Measurements from ENCODE around the gene RIT2.

RIT2 gene

DNA sequence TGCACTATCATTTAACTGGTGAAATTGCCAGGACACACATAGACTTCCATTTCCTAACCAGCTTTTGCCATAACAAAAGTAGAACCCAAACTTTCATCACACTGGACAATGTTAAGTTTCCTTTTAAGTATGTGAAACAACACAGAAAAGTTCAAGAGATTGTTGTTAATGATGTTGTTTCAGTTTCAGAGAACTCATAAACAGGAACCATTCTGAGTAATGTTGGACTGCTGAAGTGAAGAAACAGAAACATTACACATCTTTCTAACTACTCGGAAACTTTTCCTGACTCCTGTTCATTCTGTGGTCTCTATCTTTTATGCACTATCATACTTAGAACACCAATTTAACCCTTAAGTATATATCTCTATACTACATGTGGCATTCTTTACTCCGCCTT lies 179.2 kb downstream of the RIT2 start:
- H3K9me3 ChIP-seq (replicated peaks in 1 of 11): peaks cover 0 to 29% (median 16%) of the 10 kb centered on the region in 11 experiments; a peak in 18 of 22 replicates
- peaks cover 0 to 5% (median 0%) of the 10 kb centered on the region in 11 experiments; a peak in 1 of 22 replicates for H3K36me3 ChIP-seq
- no peaks in the 10 kb centered on the region for H3K27me3 ChIP-seq
- no peak for TF ChIP-seq Cebpa-rat (IDR thresholded peaks at IDR 0.05)
- no peaks in the 10 kb centered on the region for H4K20me1 ChIP-seq
- H3K27ac ChIP-seq: peak overlapping the region; percentile 9 to 71 (median 62); a peak in 21 of 22 replicates
- H3K9ac ChIP-seq: 0 out of 22 replicates have a peak overlapping the region, but pooled peaks of 1 of the 11 experiments have one; percentile 9
- peaks cover 23 to 54% (median 39%) of the 10 kb centered on the region in 10 experiments for H3K4me1 ChIP-seq
- H3K4me3 ChIP-seq: no peak overlapping the region; a peak in 1 of 20 replicates
- H3K4me2 ChIP-seq: peak overlapping the region; percentile 45 to 78 (median 59); a peak in 21 of 22 replicates

DNA sequence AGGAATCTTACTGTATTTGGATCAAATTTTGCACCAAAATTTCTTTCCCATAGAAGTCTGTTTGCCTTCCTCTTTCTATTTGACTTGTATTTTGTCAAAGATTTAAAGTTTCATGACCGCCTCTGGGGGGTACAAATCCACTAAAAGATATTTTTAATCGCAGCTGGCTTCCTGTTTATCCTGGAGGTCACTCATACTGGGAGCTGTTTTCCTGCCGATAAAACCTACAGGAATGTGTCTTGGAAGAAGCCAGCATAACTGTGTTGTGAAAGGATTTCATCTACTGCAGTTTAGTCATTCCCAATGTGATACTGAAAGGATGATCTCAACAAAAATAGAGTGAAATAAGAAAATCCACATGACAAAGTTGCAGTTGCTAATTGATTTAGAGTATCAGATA lies 184.0 kb downstream of the RIT2 start:
- TF ChIP-seq Cebpa-rat (IDR thresholded peaks at IDR 0.05): no peak
- H4K20me1 ChIP-seq: no peaks in the 10 kb centered on the region
- no peaks in the 10 kb centered on the region for H3K27me3 ChIP-seq
- peak overlapping the region in 1 of 11 experiments; percentile 27; a peak in 1 of 22 replicates for H3K9ac ChIP-seq
- H3K4me3 ChIP-seq: peak overlapping the region in 2 of 10 experiments; percentile 3 to 22; a peak in 2 of 20 replicates
- peaks cover 9 to 40% (median 24%) of the 10 kb centered on the region in 10 experiments for H3K4me1 ChIP-seq
- peak overlapping the region in 3 of 11 experiments; percentile 10 to 37 (median 12); a peak in 4 of 22 replicates for H3K27ac ChIP-seq
- H3K4me2 ChIP-seq: peak overlapping the region; percentile 31 to 75 (median 39); a peak in 21 of 22 replicates
- H3K9me3 ChIP-seq (replicated peaks in 1 of 11): peaks cover 0 to 25% (median 16%) of the 10 kb centered on the region in 11 experiments; a peak in 18 of 22 replicates
- peaks cover 0 to 5% (median 0%) of the 10 kb centered on the region in 11 experiments; a peak in 1 of 22 replicates for H3K36me3 ChIP-seq

DNA sequence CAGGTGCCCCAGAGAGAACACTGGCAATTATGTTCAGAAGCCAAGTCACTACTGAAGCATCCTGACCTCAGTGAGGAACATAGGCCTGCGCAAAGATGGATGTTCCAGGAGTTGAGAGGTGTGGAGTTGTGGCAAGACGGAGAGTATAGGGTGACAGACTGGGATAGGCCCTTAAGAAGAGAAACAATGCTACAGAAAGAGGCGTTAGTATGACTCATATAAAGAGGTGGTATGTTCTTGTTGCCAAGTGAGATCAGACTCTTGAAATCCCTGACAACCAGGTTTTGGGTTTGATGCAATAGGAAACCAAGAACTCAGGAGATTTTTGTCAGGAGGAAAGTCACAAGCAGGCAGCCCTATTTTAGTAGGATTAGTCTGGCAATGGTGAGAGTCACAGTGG lies 185.6 kb downstream of the RIT2 start:
- no peak overlapping the region for H3K27ac ChIP-seq
- H3K9me3 ChIP-seq (replicated peaks in 1 of 11): peaks cover 0 to 10% (median 3%) of the 10 kb centered on the region in 11 experiments; a peak in 11 of 22 replicates
- no peaks in the 10 kb centered on the region for H4K20me1 ChIP-seq
- H3K4me1 ChIP-seq: peaks cover 0 to 28% (median 13%) of the 10 kb centered on the region in 10 experiments; a peak in 17 of 20 replicates
- no peak for TF ChIP-seq Cebpa-rat (IDR thresholded peaks at IDR 0.05)
- H3K36me3 ChIP-seq: no peaks in the 10 kb centered on the region
- no peaks in the 10 kb centered on the region for H3K27me3 ChIP-seq
- H3K4me3 ChIP-seq: no peak overlapping the region
- H3K9ac ChIP-seq: no peak overlapping the region
- H3K4me2 ChIP-seq: no peak overlapping the region

- TF ChIP-seq Cebpa-rat (IDR thresholded peaks at IDR 0.05): no peak
- peaks cover 0 to 7% (median 0%) of the 10 kb centered on the region in 11 experiments; a peak in 2 of 22 replicates for H3K9me3 ChIP-seq (replicated peaks in 1 of 11)
- H3K36me3 ChIP-seq: no peaks in the 10 kb centered on the region
- H3K4me1 ChIP-seq: peaks cover 0 to 28% (median 13%) of the 10 kb centered on the region in 10 experiments; a peak in 17 of 20 replicates
- H3K4me2 ChIP-seq: no peak overlapping the region
- H3K9ac ChIP-seq: no peak overlapping the region
- no peak overlapping the region for H3K27ac ChIP-seq
- no peak overlapping the region for H3K4me3 ChIP-seq
- H4K20me1 ChIP-seq: no peaks in the 10 kb centered on the region
- no peaks in the 10 kb centered on the region for H3K27me3 ChIP-seq
Observed at GRCh38 chr18:42929181-42929580, 186.3 kb downstream of the RIT2 start.

- H3K27ac ChIP-seq: no peak overlapping the region
- peaks cover 0 to under 1% (median 0%) of the 10 kb centered on the region in 10 experiments; a peak in 1 of 20 replicates for H3K4me1 ChIP-seq
- no peak overlapping the region for H3K4me3 ChIP-seq
- no peaks in the 10 kb centered on the region for H4K20me1 ChIP-seq
- no peaks in the 10 kb centered on the region for H3K27me3 ChIP-seq
- no peaks in the 10 kb centered on the region for H3K9me3 ChIP-seq (replicated peaks in 1 of 11)
- no peaks in the 10 kb centered on the region for H3K36me3 ChIP-seq
- peak in 2 of 11 experiments; percentile 58 to 66; a peak in 2 of 22 replicates for TF ChIP-seq Cebpa-rat (IDR thresholded peaks at IDR 0.05)
- no peak overlapping the region for H3K9ac ChIP-seq
- no peak overlapping the region for H3K4me2 ChIP-seq
Observed at GRCh38 chr18:42925036-42925435, 190.4 kb downstream of the RIT2 start.

- Histone ChIP-seq H3K27me3 (no peaks in the 10 kb centered on the region), H3K27ac (no peak overlapping the region), H4K20me1 (no peaks in the 10 kb centered on the region), H3K9me3 (replicated peaks in 1 of 11) (no peaks in the 10 kb centered on the region), H3K4me2 (no peak overlapping the region), H3K9ac (no peak overlapping the region), H3K36me3 (no peaks in the 10 kb centered on the region), H3K4me3 (no peak overlapping the region), H3K4me1 (no peaks in the 10 kb centered on the region)
- TF ChIP-seq Cebpa-rat (IDR thresholded peaks at IDR 0.05): no peak
Observed at GRCh38 chr18:42922363-42922762, 193.1 kb downstream of the RIT2 start.

DNA sequence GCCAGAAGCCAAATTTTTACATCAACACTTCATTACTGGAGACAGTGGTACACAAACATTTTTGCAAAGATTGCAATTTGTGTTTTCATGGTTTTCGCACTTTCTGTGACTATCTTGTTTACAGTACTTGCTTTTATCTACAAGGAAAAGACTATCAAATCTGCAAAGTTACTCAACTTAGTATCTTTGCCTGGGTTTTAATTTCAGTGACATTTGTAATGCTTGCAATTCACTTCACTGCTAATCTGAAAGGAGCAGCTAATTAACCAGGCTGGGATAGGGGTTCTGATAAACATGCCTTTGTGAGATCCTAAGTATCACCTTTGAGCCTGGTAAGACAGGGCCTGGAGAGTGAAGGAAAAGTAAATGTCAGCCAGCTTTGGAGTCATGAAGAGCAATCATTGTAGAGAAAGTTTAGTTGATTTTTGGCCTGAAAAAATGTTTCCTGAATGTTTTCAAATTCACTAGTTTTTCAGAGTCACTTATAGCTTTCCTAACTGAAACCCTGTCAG lies 194.2 kb downstream of the RIT2 start:
- Histone ChIP-seq H3K27ac (no peak overlapping the region), H3K4me1 (no peaks in the 10 kb centered on the region), H3K9me3 (replicated peaks in 1 of 11) (no peaks in the 10 kb centered on the region), H3K9ac (no peak overlapping the region), H3K4me3 (no peak overlapping the region), H4K20me1 (no peaks in the 10 kb centered on the region), H3K4me2 (no peak overlapping the region), H3K36me3 (no peaks in the 10 kb centered on the region), H3K27me3 (no peaks in the 10 kb centered on the region)
- no peak for TF ChIP-seq Cebpa-rat (IDR thresholded peaks at IDR 0.05)

DNA sequence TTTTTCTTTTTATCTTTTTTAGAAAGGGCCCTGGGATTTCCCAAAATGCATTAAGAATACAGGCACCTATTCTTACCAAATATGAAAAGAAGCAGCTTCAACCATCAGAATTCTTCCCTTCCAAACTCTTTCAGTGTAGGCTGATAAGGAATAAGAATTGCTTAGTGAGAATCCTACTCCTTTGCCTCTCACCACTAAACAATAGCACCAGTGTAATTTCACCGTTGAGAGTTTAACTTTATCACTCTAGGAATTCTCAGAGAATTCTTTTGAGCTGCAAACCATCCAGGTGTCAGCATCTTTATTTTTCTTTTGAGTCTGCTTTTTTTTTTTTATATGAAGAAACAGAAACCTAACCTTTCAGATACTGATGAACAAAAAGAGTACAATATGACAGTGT lies 194.9 kb downstream of the RIT2 start:
- Histone ChIP-seq H3K9ac (no peak overlapping the region), H4K20me1 (no peaks in the 10 kb centered on the region), H3K4me3 (no peak overlapping the region), H3K4me1 (0 out of 20 replicates have a peak, but pooled peaks cover 0 to under 1% (median 0%) of the 10 kb centered on the region in 10 experiments), H3K4me2 (no peak overlapping the region), H3K27ac (no peak overlapping the region), H3K36me3 (no peaks in the 10 kb centered on the region), H3K27me3 (no peaks in the 10 kb centered on the region), H3K9me3 (replicated peaks in 1 of 11) (no peaks in the 10 kb centered on the region)
- no peak for TF ChIP-seq Cebpa-rat (IDR thresholded peaks at IDR 0.05)

- Histone ChIP-seq H3K9ac (no peak overlapping the region), H3K27ac (no peak overlapping the region)
Observed at GRCh38 chr18:42915299-42915698, 200.2 kb downstream of the RIT2 start.

More at GRCh38 chr18:42915299-42915698, 200.2 kb downstream of the RIT2 start:
- Histone ChIP-seq H3K9me3 (replicated peaks in 1 of 11) (no peaks in the 10 kb centered on the region), H3K4me2 (peak overlapping the region in 6 of 11 experiments; percentile 25 to 60 (median 34); a peak in 8 of 22 replicates), H3K4me1 (peaks cover 0 to 9% (median 3%) of the 10 kb centered on the region in 10 experiments; a peak in 8 of 20 replicates), H4K20me1 (no peaks in the 10 kb centered on the region), H3K4me3 (no peak overlapping the region), H3K36me3 (no peaks in the 10 kb centered on the region), H3K27me3 (no peaks in the 10 kb centered on the region)
- TF ChIP-seq Cebpa-rat (IDR thresholded peaks at IDR 0.05): no peak

Data from BLaER1 treated with 17β-estradiol and CSF1 and Interleukin-3, amounts not matched to agents 10 nM and 100 nM (cell line).